H1 (cell line): ENCODE results near the gene FBLN5. TPM values are rescaled to one million over a fixed set of nuclear protein-coding genes. Genes with fewer than 3 reads are reported as not detected.

ENCODE experiments used
- CTCF ChIA-PET: fragments of 300-600 bp; sonication (Branson Sonifier 250); formaldehyde crosslinking; loops from one replicate; lab custom pipeline; 2021; ENCODE audit not compliant: partially characterized antibody; lab: Charles Lee
- POLR2A ChIA-PET: fragments of 300-600 bp; sonication (Branson Sonifier 250); formaldehyde crosslinking; loops from one replicate; lab custom pipeline; 2021; ENCODE audit warnings: inconsistent platforms; ENCODE audit not compliant: partially characterized antibody; lab: Charles Lee
- DNase-seq, 2 experiments: peaks; one replicate each; pipeline versions ENCODE4 v3.0.0 to v3.0.0-alpha.2; 2010 to 2022; ENCODE audit warnings: low spot score in 2 of 2, low read depth in 1 of 2, mixed read lengths in 1 of 2
- FAIRE-seq: peaks from 2 replicates; lab custom pipeline; 2011; peaks lifted over from hg19 to GRCh38; lab: Jason Lieb, UNC
- H2AFZ ChIP-seq: 2 replicates; pipeline ENCODE4 v1.8.1; 2012; ENCODE audit warnings: low read length, inconsistent platforms
- H2AK5ac ChIP-seq: 2 replicates; pipeline ENCODE4 v1.6.1; 2013; ENCODE audit warnings: low read depth, low read length
- H2BK120ac ChIP-seq: replicated peaks from 2 replicates; pipeline ENCODE3; 2013; ENCODE audit warnings: low read depth, low read length, inconsistent platforms
- H2BK12ac ChIP-seq: 2 replicates; pipeline ENCODE4 v1.6.1; 2013; ENCODE audit warnings: low read depth, low read length
- H2BK15ac ChIP-seq: 2 replicates; pipeline ENCODE4 v1.6.1; 2013; ENCODE audit warnings: low read length
- H2BK20ac ChIP-seq: 2 replicates; pipeline ENCODE4 v1.6.1; 2013; ENCODE audit warnings: low read length
- H2BK5ac ChIP-seq: 2 replicates; pipeline ENCODE4 v1.6.1; 2013; ENCODE audit warnings: low read depth, low read length
- H3K14ac ChIP-seq: 2 replicates; pipeline ENCODE4 v1.6.1; 2013; ENCODE audit warnings: inconsistent platforms; ENCODE audit not compliant: insufficient read length
- H3K18ac ChIP-seq: 2 replicates; pipeline ENCODE4 v1.6.1; 2013; ENCODE audit warnings: low read length; ENCODE audit errors: extremely low read depth
- H3K23ac ChIP-seq: 2 replicates; pipeline ENCODE4 v1.6.1; 2013; ENCODE audit warnings: inconsistent platforms; ENCODE audit not compliant: insufficient read length
- H3K23me2 ChIP-seq: 2 replicates; pipeline ENCODE4 v1.6.1; 2013; ENCODE audit warnings: low read depth, low read length
- H3K27ac ChIP-seq: 2 replicates; pipeline ENCODE4 v1.6.1; 2011; ENCODE audit warnings: low read depth, low read length, inconsistent platforms
- H3K27me3 ChIP-seq, 4 experiments: replicated peaks in 1 of 4; 1 replicate in 1 of 4; 2 replicates in 3 of 4; pipeline versions ENCODE4 v1.6.1 to v1.8.1; 2011 to 2013; ENCODE audit warnings: low read length in 3 of 4, mild to moderate bottlenecking in 3 of 4, inconsistent platforms in 2 of 4, mixed read lengths in 2 of 4, moderate library complexity in 1 of 4; ENCODE audit not compliant: control insufficient read depth in 3 of 4, insufficient read depth in 3 of 4; ENCODE audit errors: extremely low read depth in 1 of 4
- H3K36me3 ChIP-seq, 4 experiments: 2 replicates each; pipeline versions ENCODE4 v1.6.1 to v1.8.1; 2011 to 2013; ENCODE audit warnings: mild to moderate bottlenecking in 4 of 4, low read length in 3 of 4, moderate library complexity in 2 of 4, control low read depth in 1 of 4, inconsistent platforms in 1 of 4; ENCODE audit not compliant: insufficient read depth in 4 of 4, control insufficient read depth in 2 of 4
- H3K4ac ChIP-seq: replicated peaks from 2 replicates; pipeline ENCODE3; 2013; ENCODE audit warnings: low read length, low read depth, mixed read lengths, inconsistent platforms; ENCODE audit not compliant: insufficient read length
- H3K4me1 ChIP-seq, 4 experiments: replicated peaks in 1 of 4; 1 replicate in 1 of 4; 2 replicates in 3 of 4; pipeline versions ENCODE4 v1.6.1 to v1.8.1; 2011 to 2013; ENCODE audit warnings: low read length in 3 of 4, inconsistent platforms in 2 of 4, mixed read lengths in 1 of 4; ENCODE audit not compliant: insufficient read depth in 4 of 4, control insufficient read depth in 3 of 4
- H3K4me2 ChIP-seq, 2 experiments: 2 replicates each; pipeline versions ENCODE4 v1.6.1 to v1.8.1; 2011 to 2013; ENCODE audit warnings: low read depth in 2 of 2, low read length in 2 of 2, control low read depth in 1 of 2, inconsistent platforms in 1 of 2, mild to moderate bottlenecking in 1 of 2; ENCODE audit not compliant: insufficient read depth in 1 of 2
- H3K4me3 ChIP-seq, 4 experiments: fragments of 200-600, 300-600 bp in 1 of 4; sonication (generic), shearing (Covaris generic), sonication (Bioruptor Twin) in 1 of 4; 2 replicates each; pipeline versions ENCODE4 v1.5.1 to v1.8.1; 2011 to 2016; ENCODE audit warnings: low read length in 4 of 4, low read depth in 3 of 4, control low read depth in 2 of 4, inconsistent platforms in 2 of 4, mild to moderate bottlenecking in 2 of 4, mixed read lengths in 1 of 4, moderate library complexity in 1 of 4; ENCODE audit not compliant: insufficient read depth in 2 of 4; ENCODE audit errors: extremely low read depth in 1 of 4
- H3K56ac ChIP-seq: replicated peaks from 2 replicates; pipeline ENCODE3; 2013; ENCODE audit warnings: low read depth, mild to moderate bottlenecking, mixed read lengths, low read length, inconsistent platforms; ENCODE audit not compliant: insufficient read length
- H3K79me1 ChIP-seq: 2 replicates; pipeline ENCODE4 v1.6.1; 2013; ENCODE audit warnings: low read depth, low read length, control low read depth
- H3K79me2 ChIP-seq, 2 experiments: 2 replicates each; pipeline versions ENCODE4 v1.6.1 to v1.8.1; 2012 to 2013; ENCODE audit warnings: low read length in 2 of 2, mild to moderate bottlenecking in 2 of 2, inconsistent platforms in 1 of 2; ENCODE audit not compliant: insufficient read depth in 2 of 2, control insufficient read depth in 1 of 2
- H3K9ac ChIP-seq, 4 experiments: replicated peaks in 1 of 4; 1 replicate in 1 of 4; 2 replicates in 3 of 4; pipeline versions ENCODE4 v1.6.1 to v1.8.1; 2011 to 2013; ENCODE audit warnings: low read depth in 3 of 4, low read length in 3 of 4, control low read depth in 2 of 4, mild to moderate bottlenecking in 2 of 4, moderate library complexity in 2 of 4, inconsistent platforms in 1 of 4; ENCODE audit errors: extremely low read depth in 1 of 4
- H3K9me3 ChIP-seq, 2 experiments: 2 replicates each; pipeline versions ENCODE4 v1.6.1 to v1.8.1; 2012 to 2013; ENCODE audit warnings: mild to moderate bottlenecking in 2 of 2, moderate library complexity in 2 of 2, control low read depth in 1 of 2, inconsistent platforms in 1 of 2, low read depth in 1 of 2, low read length in 1 of 2, mixed read lengths in 1 of 2; ENCODE audit not compliant: insufficient read depth in 2 of 2
- H4K20me1 ChIP-seq, 2 experiments: replicated peaks in 1 of 2; 2 replicates each; pipeline versions ENCODE3 to v1.8.1; 2011 to 2013; ENCODE audit warnings: inconsistent platforms in 2 of 2, low read length in 2 of 2, mild to moderate bottlenecking in 1 of 2; ENCODE audit not compliant: insufficient read depth in 2 of 2, control insufficient read depth in 1 of 2
- H4K5ac ChIP-seq: 2 replicates; pipeline ENCODE4 v1.6.1; 2013; ENCODE audit warnings: low read length, low read depth, mixed read lengths, inconsistent platforms; ENCODE audit not compliant: insufficient read length
- H4K8ac ChIP-seq: 2 replicates; pipeline ENCODE4 v1.8.0; 2013; ENCODE audit warnings: mild to moderate bottlenecking, moderate library complexity, low read length, inconsistent platforms; ENCODE audit not compliant: insufficient read depth; ENCODE audit errors: extremely low read depth
- H4K91ac ChIP-seq: replicated peaks from 2 replicates; pipeline ENCODE3; 2013; ENCODE audit warnings: low read length, mixed read lengths, inconsistent platforms; ENCODE audit not compliant: insufficient read length
- BCL11A ChIP-seq, 2 experiments: IDR thresholded peaks; one replicate each; pipeline ENCODE4 v1.6.1; 2011; ENCODE audit warnings: low read depth in 2 of 2, low read length in 2 of 2, mild to moderate bottlenecking in 2 of 2
- BRCA1 ChIP-seq: IDR thresholded peaks from 2 replicates; pipeline ENCODE4 v1.6.1; 2012; ENCODE audit warnings: low read depth, low read length, improper control_type of control experiment
- CBX5 ChIP-seq: fragments of 300-800, 300-1000 bp; sonication (generic); IDR thresholded peaks from 2 replicates; pipeline ENCODE4 v1.7.1; 2016; ENCODE audit warnings: antibody characterized with exemption, low read length, low read depth
- CHD2 ChIP-seq: IDR thresholded peaks from 2 replicates; pipeline ENCODE4 v1.6.1; 2012; ENCODE audit warnings: low read length, improper control_type of control experiment
- CREB1 ChIP-seq: IDR thresholded peaks from 2 replicates; pipeline ENCODE4 v1.6.1; 2012; ENCODE audit warnings: inconsistent platforms
- CTBP2 ChIP-seq: IDR thresholded peaks from 2 replicates; pipeline ENCODE4 v1.7.0; 2011; ENCODE audit warnings: borderline replicate concordance, mild to moderate bottlenecking, moderate library complexity, mixed read lengths, low read length; ENCODE audit not compliant: insufficient read depth, insufficient read length
- EGR1 ChIP-seq: IDR thresholded peaks from 2 replicates; pipeline ENCODE4 v1.6.1; 2011; ENCODE audit warnings: low read depth, low read length, borderline replicate concordance
- HDAC6 ChIP-seq: IDR thresholded peaks from one replicate; pipeline ENCODE4 v1.7.1; 2012; ENCODE audit warnings: low read depth, mild to moderate bottlenecking, inconsistent platforms, low read length, moderate library complexity
- RXRA ChIP-seq: IDR thresholded peaks from 2 replicates; pipeline ENCODE4 v1.6.1; 2011; ENCODE audit warnings: low read depth, mild to moderate bottlenecking, low read length, moderate library complexity; ENCODE audit not compliant: insufficient read depth
- SIX5 ChIP-seq: IDR thresholded peaks from 2 replicates; pipeline ENCODE4 v1.6.1; 2011; ENCODE audit warnings: mild to moderate bottlenecking, low read depth, low read length
- TAF1 ChIP-seq: IDR thresholded peaks from 2 replicates; pipeline ENCODE4 v1.6.1; 2011; ENCODE audit warnings: mild to moderate bottlenecking, low read depth, low read length
- ZNF274 ChIP-seq: IDR thresholded peaks from 2 replicates; pipeline ENCODE4 v1.7.0; 2012; ENCODE audit warnings: low read length, borderline replicate concordance; ENCODE audit errors: extremely low read depth
- WGBS, 2 experiments: shearing (Covaris generic) in 1 of 2; methylation state at CpG; one replicate each; pipeline versions ENCODE4 v1.1.6 to v1.1.7; 2013 to 2015; ENCODE audit warnings: low lambda C conversion rate in 2 of 2, mixed read lengths in 2 of 2, inconsistent platforms in 1 of 2, low coverage in 1 of 2, missing lambda C conversion rate in 1 of 2; ENCODE audit not compliant: insufficient replicate concordance in 2 of 2, insufficient coverage in 1 of 2, insufficient read length in 1 of 2; ENCODE audit errors: extremely low coverage in 1 of 2, missing lambda C conversion rate in 1 of 2; 5-methylcytosine and 5-hydroxymethylcytosine counted together
- polyA plus RNA-seq, 7 experiments: library from polyadenylated mRNA; depleted of rRNA in 3 of 7; stranded (reverse) in 5 of 7; unstranded in 2 of 7; fragments of >200 nt in 5 of 7; fragments of 200-250 nt in 2 of 7; gene quantifications; 1 replicate in 5 of 7; 2 replicates in 1 of 7; 4 replicates in 1 of 7; pipeline versions ENCODE4 v1.2.1 to v1.2.3, GENCODE V29; 2011 to 2013; ENCODE audit warnings: missing spikeins in 2 of 7, mixed read lengths in 2 of 7
- total RNA-seq: library from RNA; stranded (reverse); fragmentation: NEBNext Ultra II Directional; extraction: Animal tissue kit (Norgen Biotek cat#: 25700); gene quantifications from 2 replicates; pipeline ENCODE4 v1.2.1, GENCODE V29; 2021
- TF ChIP-seq, protein P1 (sequence below): IDR thresholded peaks from 2 replicates; pipeline ENCODE4 v1.6.1; 2011; ENCODE audit warnings: low read length, improper control_type of control experiment
- TF ChIP-seq, protein P2 (sequence below): IDR thresholded peaks from 2 replicates; pipeline ENCODE4 v1.6.1; 2012; ENCODE audit warnings: inconsistent platforms

Gene FBLN5
- total and polyA plus RNA-seq, 2 of the 8 experiments (the other 6 are each of a cell fraction or from before 2014, with no cell fraction given) = 0.88 to 3.5 TPM

DNA sequence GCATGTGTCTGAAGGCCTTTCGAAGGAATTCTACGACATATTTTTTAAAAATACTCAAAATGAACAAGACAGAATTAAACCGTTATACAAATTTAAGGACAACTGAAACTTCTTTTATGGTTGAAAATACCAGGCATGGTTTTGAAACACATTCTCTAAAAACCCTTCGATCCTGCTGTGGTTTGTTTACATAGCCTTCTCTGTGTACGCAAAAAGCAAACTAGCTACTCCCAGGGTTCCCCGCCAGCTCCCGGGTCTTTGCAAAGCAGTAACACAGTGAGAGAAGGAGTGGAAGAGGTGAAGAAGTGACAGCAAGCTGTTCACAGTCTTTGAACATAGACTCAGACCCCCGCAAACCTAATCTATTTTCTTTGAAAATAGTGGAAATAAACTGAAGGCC lies 77.9 kb downstream of the FBLN5 start:
- Histone ChIP-seq H2BK120ac (no peak overlapping the region), H3K4ac (no peak overlapping the region), H3K79me2 (no peaks in the 10 kb centered on the region), H2AK5ac (no peak overlapping the region), H3K9me3 (no peaks in the 10 kb centered on the region), H2BK12ac (no peak overlapping the region), H4K5ac (no peak overlapping the region), H3K79me1 (no peaks in the 10 kb centered on the region), H3K56ac (no peak overlapping the region), H4K20me1 (no peaks in the 10 kb centered on the region), H2BK5ac (no peak overlapping the region), H3K23ac (no peak overlapping the region), H3K23me2 (no peaks in the 10 kb centered on the region), H3K27ac (no peak overlapping the region), H2AFZ (no peak overlapping the region), H4K91ac (no peak overlapping the region), H3K4me2 (no peak overlapping the region), H2BK15ac (no peak overlapping the region), H3K14ac (no peak overlapping the region), H4K8ac (no peak overlapping the region), H2BK20ac (no peak overlapping the region), H3K4me3 (no peak overlapping the region), H3K27me3 (no peaks in the 10 kb centered on the region), H3K18ac (no peak overlapping the region), H3K9ac (no peak overlapping the region), H3K36me3 (no peaks in the 10 kb centered on the region), H3K4me1 (no peaks in the 10 kb centered on the region)
- WGBS, 2 experiments = 83% methylated on average over 8 of the region's 8 CpGs; no CpG with 5 or more reads in 1 of the 2 experiments
- FAIRE-seq (no peak), DNase-seq (no peak)
- CTCF ChIA-PET = interaction anchor here (0.8 to 2.6 kb wide), 3 partner anchors 10 to 32 kb away, joined by 3 to 8 read pairs (median 4); no protein-coding TSS in a partner anchor
- POLR2A ChIA-PET = no interaction called here
- TF ChIP-seq ZNF274 (no peak), BCL11A (IDR thresholded peaks at IDR 0.05; ENCODE audit: low read depth in 2 of 2, low read length in 2 of 2) (no peak), CHD2 (no peak), HDAC6 (no peak), EGR1 (no peak), SIX5 (no peak), CTBP2 (no peak), RXRA (no peak), CREB1 (no peak), BRCA1 (no peak), CBX5 (no peak), TAF1 (no peak)
- TF ChIP-seq, protein P1, sequence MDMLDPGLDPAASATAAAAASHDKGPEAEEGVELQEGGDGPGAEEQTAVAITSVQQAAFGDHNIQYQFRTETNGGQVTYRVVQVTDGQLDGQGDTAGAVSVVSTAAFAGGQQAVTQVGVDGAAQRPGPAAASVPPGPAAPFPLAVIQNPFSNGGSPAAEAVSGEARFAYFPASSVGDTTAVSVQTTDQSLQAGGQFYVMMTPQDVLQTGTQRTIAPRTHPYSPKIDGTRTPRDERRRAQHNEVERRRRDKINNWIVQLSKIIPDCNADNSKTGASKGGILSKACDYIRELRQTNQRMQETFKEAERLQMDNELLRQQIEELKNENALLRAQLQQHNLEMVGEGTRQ = no peak
- TF ChIP-seq, protein P2, sequence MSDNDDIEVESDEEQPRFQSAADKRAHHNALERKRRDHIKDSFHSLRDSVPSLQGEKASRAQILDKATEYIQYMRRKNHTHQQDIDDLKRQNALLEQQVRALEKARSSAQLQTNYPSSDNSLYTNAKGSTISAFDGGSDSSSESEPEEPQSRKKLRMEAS = no peak
